GM18858 (cell line): ENCODE measurements around the gene WRNIP1.

Experiments used
- ATAC-seq: cut with Tn5 transposase; IDR thresholded peaks from one replicate; pipeline ENCODE4 v1.9.1; 2021; ENCODE audit not compliant: unreplicated experiment

Gene WRNIP1

GRCh38 chr6:2740581-2740980 lies 24.6 kb upstream of the WRNIP1 start:
- ATAC-seq = no peak

- no peak for ATAC-seq
Observed at GRCh38 chr6:2741756-2742155, 23.4 kb upstream of the WRNIP1 start.

GRCh38 chr6:2743280-2744208 lies 21.6 kb upstream of the WRNIP1 start:
- no peak for ATAC-seq

- ATAC-seq = no peak
Observed at GRCh38 chr6:2744209-2744771, 20.9 kb upstream of the WRNIP1 start.

GRCh38 chr6:2744778-2745177 lies 20.4 kb upstream of the WRNIP1 start:
- no peak for ATAC-seq

- ATAC-seq = no peak
Observed at GRCh38 chr6:2745246-2745645, 19.9 kb upstream of the WRNIP1 start.

GRCh38 chr6:2746557-2747061 lies 18.6 kb upstream of the WRNIP1 start:
- ATAC-seq = no peak

GRCh38 chr6:2748183-2748582 lies 17.0 kb upstream of the WRNIP1 start:
- ATAC-seq = no peak

- no peak for ATAC-seq
Observed at GRCh38 chr6:2749969-2750600, 15.1 kb upstream of the WRNIP1 start.

GRCh38 chr6:2750832-2751231 lies 14.4 kb upstream of the WRNIP1 start, which contains the start of gene MYLK4:
Gene MYLK4, minus strand, starts transcription at chr6:2750922. Its CDS starts 1,628 bp downstream, at chr6:2749294.
- ATAC-seq = no peak

- no peak for ATAC-seq
Observed at GRCh38 chr6:2751871-2752270, 13.3 kb upstream of the WRNIP1 start.

GRCh38 chr6:2752477-2753109 lies 12.6 kb upstream of the WRNIP1 start:
- no peak for ATAC-seq

- ATAC-seq = no peak
Observed at GRCh38 chr6:2753110-2753489, 12.1 kb upstream of the WRNIP1 start.

- no peak for ATAC-seq
Observed at GRCh38 chr6:2753743-2754142, 11.4 kb upstream of the WRNIP1 start.

- no peak for ATAC-seq
Observed at GRCh38 chr6:2754393-2754792, 10.8 kb upstream of the WRNIP1 start.

- no peak for ATAC-seq
Observed at GRCh38 chr6:2754911-2755310, 10.3 kb upstream of the WRNIP1 start.

GRCh38 chr6:2755456-2755855 lies 9.7 kb upstream of the WRNIP1 start:
- ATAC-seq = no peak

GRCh38 chr6:2756241-2756640 lies 9.0 kb upstream of the WRNIP1 start:
- ATAC-seq = no peak

- no peak for ATAC-seq
Observed at GRCh38 chr6:2756687-2757224, 8.4 kb upstream of the WRNIP1 start.

GRCh38 chr6:2758980-2759379 lies 6.2 kb upstream of the WRNIP1 start:
- ATAC-seq = no peak
